Measurements from ENCODE around the gene ARMC12. TPM values are rescaled to one million over a fixed set of nuclear protein-coding genes. Genes with fewer than 3 reads are reported as not detected.
A peak's percentile ranks its signal among the peaks of the same experiment; 100 is the strongest.

The ARMC12 gene
- total and polyA plus RNA-seq, 2 experiments from 2014 or later, result 2.3 to 4.1 TPM

DNA sequence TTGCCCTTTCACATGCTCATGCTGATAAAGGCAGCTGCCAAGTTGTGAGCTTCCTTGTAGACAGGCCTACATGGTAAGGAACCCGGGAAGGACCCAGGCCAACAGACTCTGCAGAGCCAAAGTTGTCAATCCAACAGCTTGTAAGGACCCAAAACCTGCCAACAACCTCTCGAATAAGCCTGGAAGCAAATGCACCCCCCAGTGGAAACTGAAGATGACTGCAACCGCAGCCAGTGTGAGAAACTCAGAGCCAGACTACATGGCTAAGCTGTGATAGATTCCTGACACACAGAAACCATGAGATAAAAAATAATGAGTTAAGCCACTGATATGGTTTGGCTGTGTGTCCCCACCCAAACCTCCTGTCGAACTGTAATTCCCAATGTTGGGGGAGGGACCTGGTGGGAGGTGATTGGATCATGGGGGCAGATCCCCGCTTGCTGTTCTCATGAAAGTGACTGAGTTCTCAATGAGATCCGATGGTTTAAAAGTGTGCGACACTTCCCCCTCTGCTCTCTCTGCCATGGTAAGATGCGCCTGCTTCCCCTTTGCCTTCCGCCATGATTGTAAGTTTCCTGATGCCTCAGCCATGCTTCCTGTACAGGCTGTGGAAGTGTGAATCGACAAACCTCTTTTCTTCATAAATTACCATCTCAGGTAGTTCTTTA, 20.8 kb downstream of the ARMC12 start:
- H3K27ac ChIP-seq, result no peak overlapping the region
- TF ChIP-seq, protein P1, sequence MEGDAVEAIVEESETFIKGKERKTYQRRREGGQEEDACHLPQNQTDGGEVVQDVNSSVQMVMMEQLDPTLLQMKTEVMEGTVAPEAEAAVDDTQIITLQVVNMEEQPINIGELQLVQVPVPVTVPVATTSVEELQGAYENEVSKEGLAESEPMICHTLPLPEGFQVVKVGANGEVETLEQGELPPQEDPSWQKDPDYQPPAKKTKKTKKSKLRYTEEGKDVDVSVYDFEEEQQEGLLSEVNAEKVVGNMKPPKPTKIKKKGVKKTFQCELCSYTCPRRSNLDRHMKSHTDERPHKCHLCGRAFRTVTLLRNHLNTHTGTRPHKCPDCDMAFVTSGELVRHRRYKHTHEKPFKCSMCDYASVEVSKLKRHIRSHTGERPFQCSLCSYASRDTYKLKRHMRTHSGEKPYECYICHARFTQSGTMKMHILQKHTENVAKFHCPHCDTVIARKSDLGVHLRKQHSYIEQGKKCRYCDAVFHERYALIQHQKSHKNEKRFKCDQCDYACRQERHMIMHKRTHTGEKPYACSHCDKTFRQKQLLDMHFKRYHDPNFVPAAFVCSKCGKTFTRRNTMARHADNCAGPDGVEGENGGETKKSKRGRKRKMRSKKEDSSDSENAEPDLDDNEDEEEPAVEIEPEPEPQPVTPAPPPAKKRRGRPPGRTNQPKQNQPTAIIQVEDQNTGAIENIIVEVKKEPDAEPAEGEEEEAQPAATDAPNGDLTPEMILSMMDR (IDR thresholded peaks at IDR 0.05; ENCODE audit: low read depth, low read length), result peak; percentile 63
- H3K4me3 ChIP-seq, result no peak overlapping the region
- no peaks in the 10 kb centered on the region for H3K4me1 ChIP-seq (ENCODE audit: low read depth)
- no peaks in the 10 kb centered on the region for H3K27me3 ChIP-seq
- H3K36me3 ChIP-seq, result no peaks in the 10 kb centered on the region
- peak; percentile 57 to 63 for DNase-seq (ENCODE audit: low read depth in 1 of 2, low spot score in 1 of 2)
- no peaks in the 10 kb centered on the region for H3K9me3 ChIP-seq (ENCODE audit: low read depth)

DNA sequence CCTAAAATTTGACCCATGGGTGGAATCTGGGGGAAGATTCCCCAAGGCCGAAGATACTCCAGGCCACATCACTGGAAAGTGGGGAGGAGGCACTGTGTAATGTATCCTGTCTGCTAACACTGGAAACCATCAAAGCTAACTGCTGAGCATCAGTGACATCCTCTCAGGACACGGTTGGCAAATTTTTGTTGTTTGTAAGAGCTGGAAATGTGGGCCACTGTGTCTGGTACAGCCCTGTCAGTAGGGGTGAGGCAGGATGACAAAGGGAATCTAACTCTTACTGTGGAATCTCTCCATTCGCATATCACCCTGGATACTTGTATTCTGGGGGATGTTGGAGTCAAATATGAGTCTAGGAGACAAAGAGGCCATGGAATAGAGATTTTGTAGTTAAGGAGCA, 22.6 kb downstream of the ARMC12 start:
- Histone ChIP-seq H3K27ac (no peak overlapping the region), H3K4me1 (ENCODE audit: low read depth) (no peaks in the 10 kb centered on the region)
- TF ChIP-seq, protein P1 (IDR thresholded peaks at IDR 0.05; ENCODE audit: low read depth, low read length), result no peak

DNA sequence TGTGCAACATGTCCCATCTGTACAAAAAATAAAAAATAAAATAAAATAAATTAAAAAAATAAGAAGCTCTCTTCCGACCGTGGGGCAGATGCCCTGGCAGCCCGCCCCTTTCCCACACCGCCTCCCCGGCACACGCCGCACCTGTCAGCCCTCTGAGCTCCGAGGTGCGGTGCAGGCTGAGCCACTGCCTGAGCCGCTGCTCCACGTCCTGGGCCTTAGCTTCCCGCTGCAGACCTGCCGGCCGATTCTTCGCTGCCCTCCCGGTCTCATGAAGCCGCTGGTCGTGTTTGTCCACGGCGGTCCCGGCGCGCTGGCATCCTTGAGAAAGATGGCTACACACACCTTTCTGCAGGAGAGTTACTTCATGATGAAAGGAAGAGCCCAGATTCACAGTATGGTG, 28.9 kb downstream of the ARMC12 start:
- no peaks in the 10 kb centered on the region for H3K36me3 ChIP-seq
- no peak overlapping the region for H3K4me3 ChIP-seq
- no peaks in the 10 kb centered on the region for H3K9me3 ChIP-seq (ENCODE audit: low read depth)
- DNase-seq (ENCODE audit: low read depth in 1 of 2, low spot score in 1 of 2), result no peak
- H3K27me3 ChIP-seq, result peaks cover 19% of the 10 kb centered on the region
- TF ChIP-seq, protein P1 (IDR thresholded peaks at IDR 0.05; ENCODE audit: low read depth, low read length), result no peak
- H3K4me1 ChIP-seq (ENCODE audit: low read depth), result no peaks in the 10 kb centered on the region
- no peak overlapping the region for H3K27ac ChIP-seq

More for the DNA sequence above, 22.6 kb downstream of the ARMC12 start:
- Histone ChIP-seq H3K9me3 (ENCODE audit: low read depth) (no peaks in the 10 kb centered on the region), H3K36me3 (no peaks in the 10 kb centered on the region), H3K4me3 (no peak overlapping the region), H3K27me3 (peaks cover 13% of the 10 kb centered on the region)
- DNase-seq (ENCODE audit: low read depth in 1 of 2, low spot score in 1 of 2), result no peak

DNA sequence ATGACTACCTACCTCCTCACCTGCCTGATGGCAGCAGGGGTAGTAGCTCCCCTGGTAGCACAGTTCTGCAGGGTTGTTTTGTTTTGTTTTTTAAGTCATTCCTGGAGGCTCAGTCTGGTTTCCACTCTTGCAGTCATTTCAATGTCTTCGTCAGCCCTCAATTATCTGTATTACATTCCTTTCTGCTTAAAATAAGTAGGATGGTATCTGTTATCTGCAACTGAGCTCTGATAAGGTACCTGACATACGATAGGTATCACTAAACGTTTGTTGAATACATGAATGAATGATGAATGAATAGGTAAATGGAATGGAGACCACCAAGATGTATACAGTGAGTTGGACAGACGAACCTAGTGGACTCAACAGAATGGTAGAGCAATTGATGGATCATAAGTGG, 32.4 kb downstream of the ARMC12 start:
- H3K4me1 ChIP-seq (ENCODE audit: low read depth), result no peaks in the 10 kb centered on the region
- H3K4me3 ChIP-seq, result no peak overlapping the region
- TF ChIP-seq, protein P1 (IDR thresholded peaks at IDR 0.05; ENCODE audit: low read depth, low read length), result no peak
- H3K36me3 ChIP-seq, result no peaks in the 10 kb centered on the region
- H3K9me3 ChIP-seq (ENCODE audit: low read depth), result no peaks in the 10 kb centered on the region
- no peak overlapping the region for H3K27ac ChIP-seq
- DNase-seq (ENCODE audit: low read depth in 1 of 2, low spot score in 1 of 2), result no peak
- H3K27me3 ChIP-seq, result peaks cover 8% of the 10 kb centered on the region

DNA sequence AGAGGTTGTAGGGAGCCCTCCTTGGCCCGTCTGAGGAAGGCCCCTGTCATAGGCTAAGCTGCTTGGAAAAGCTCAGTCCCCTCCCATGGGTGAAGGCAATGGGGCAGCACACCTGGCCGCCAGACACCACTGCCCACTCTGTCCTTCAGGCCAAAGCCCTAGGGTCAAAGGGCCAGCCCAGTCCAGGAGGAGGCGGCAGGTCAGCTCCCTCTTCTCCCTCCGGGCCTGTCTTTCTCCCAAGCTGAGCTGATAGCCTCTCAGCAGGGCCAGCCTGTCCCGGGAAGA, 34.5 kb downstream of the ARMC12 start:
- Histone ChIP-seq H3K36me3 (no peaks in the 10 kb centered on the region), H3K27me3 (peaks cover 5% of the 10 kb centered on the region), H3K9me3 (ENCODE audit: low read depth) (no peaks in the 10 kb centered on the region), H3K4me1 (ENCODE audit: low read depth) (no peaks in the 10 kb centered on the region), H3K27ac (no peak overlapping the region), H3K4me3 (no peak overlapping the region)
- TF ChIP-seq, protein P1 (IDR thresholded peaks at IDR 0.05; ENCODE audit: low read depth, low read length), result no peak
- no peak for DNase-seq (ENCODE audit: low read depth in 1 of 2, low spot score in 1 of 2)
